GM06990 (cell line): ENCODE results near the gene GSE1.

Experiments
- DNase-seq: peaks from one replicate; pipeline ENCODE4 v3.0.0-alpha.2; 2011; ENCODE audit not compliant: insufficient read length; ENCODE audit errors: extremely low read depth
- H3K27me3 ChIP-seq: replicated peaks from 2 replicates; pipeline ENCODE4 v1.6.0; 2011; ENCODE audit warnings: low read length; ENCODE audit not compliant: control insufficient read depth, insufficient read depth
- H3K36me3 ChIP-seq: 2 replicates; pipeline ENCODE4 v1.5.1; 2011; ENCODE audit warnings: low read length; ENCODE audit not compliant: control insufficient read depth, insufficient read depth
- H3K4me3 ChIP-seq: replicated peaks from 2 replicates; pipeline ENCODE4 v1.5.1; 2011; ENCODE audit warnings: low read depth, mild to moderate bottlenecking, control low read depth, low read length
- TF ChIP-seq, protein P1 (sequence below): IDR thresholded peaks from 2 replicates; pipeline ENCODE4 v1.5.1; 2011; ENCODE audit warnings: low read length, control low read depth, mild to moderate bottlenecking, inconsistent platforms; ENCODE audit not compliant: insufficient read depth, poor library complexity, severe bottlenecking

GSE1 gene

DNA sequence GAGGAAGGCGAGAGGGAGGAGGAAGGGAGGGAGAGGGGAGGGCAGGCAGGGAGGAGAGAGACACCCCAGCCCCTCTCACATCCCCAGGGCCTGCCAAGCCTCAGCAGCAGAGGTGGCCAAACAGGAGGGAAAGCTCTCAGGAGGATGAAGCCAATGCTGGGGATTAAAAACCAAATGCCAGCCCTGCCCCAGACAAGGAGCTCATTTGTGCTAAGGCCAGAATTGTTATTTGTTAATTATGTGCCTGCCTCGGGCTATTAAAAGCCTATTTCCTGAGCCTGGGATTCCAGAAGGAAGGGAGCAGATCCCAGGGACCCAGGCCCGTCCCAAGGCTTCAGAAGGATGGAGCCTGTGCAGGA is 103.5 kb downstream of the GSE1 start:
- no peak for DNase-seq
- Histone ChIP-seq H3K36me3 (no peaks in the 10 kb centered on the region; the same call in 1 of the 2 replicates), H3K4me3 (no peak overlapping the region), H3K27me3 (no peaks in the 10 kb centered on the region)
- TF ChIP-seq, protein P1, sequence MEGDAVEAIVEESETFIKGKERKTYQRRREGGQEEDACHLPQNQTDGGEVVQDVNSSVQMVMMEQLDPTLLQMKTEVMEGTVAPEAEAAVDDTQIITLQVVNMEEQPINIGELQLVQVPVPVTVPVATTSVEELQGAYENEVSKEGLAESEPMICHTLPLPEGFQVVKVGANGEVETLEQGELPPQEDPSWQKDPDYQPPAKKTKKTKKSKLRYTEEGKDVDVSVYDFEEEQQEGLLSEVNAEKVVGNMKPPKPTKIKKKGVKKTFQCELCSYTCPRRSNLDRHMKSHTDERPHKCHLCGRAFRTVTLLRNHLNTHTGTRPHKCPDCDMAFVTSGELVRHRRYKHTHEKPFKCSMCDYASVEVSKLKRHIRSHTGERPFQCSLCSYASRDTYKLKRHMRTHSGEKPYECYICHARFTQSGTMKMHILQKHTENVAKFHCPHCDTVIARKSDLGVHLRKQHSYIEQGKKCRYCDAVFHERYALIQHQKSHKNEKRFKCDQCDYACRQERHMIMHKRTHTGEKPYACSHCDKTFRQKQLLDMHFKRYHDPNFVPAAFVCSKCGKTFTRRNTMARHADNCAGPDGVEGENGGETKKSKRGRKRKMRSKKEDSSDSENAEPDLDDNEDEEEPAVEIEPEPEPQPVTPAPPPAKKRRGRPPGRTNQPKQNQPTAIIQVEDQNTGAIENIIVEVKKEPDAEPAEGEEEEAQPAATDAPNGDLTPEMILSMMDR = no peak

DNA sequence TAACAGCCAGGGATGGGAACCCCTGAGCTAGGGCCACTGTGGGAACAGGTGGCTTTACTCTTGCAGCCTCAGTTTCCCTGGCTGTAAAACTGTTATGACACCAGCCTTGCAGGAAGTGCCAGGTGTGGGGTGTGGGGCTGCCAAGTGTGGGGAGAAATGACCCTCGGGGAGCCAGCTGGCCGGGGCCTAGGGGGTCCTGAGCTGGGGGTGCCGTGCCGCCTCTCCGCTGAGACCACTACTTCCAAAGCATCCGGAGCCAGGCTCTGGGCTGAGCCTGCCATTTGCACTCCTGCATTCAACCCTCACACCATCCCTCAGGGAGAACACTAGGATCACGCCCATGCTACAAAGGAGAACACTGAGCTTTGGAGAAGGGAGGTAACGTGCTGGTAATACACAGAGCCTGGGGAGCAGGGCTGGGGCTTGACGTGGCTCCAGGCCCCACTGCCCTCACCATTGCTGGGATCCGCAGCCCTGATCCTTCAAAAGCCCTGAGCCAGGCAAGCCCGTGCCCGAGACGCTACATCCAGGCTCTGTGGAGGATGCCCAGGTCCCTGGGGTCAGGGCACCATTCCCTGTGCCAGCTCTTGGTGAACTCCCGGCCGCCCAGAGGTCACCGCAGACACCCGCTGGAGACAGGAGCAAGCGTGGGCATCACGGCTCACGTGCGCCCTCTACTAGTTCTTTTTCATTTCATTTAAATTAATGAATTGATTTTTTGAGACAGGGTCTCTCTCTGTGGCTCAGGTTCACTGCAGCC is 104.5 kb downstream of the GSE1 start:
- TF ChIP-seq, protein P1 = peak; percentile 70
- Histone ChIP-seq H3K27me3 (no peaks in the 10 kb centered on the region), H3K4me3 (no peak overlapping the region), H3K36me3 (no peaks in the 10 kb centered on the region; the same call in 1 of the 2 replicates)
- peak; percentile 40 for DNase-seq

DNA sequence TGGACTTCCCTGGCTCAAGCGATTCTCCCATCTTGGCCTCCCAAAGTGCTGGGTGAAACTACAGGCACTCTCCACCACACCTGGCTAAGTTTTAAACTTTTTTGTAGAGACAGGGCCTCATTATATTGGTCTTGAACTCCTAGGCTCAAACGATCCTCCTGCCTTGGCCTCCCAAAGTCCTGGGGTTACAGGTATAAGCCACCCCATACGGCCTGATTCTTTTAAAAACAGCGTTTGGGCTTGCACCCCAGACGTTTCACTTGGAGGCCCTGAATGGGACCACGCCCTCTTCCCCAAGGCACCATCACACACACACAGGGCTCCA is 105.0 kb downstream of the GSE1 start:
- TF ChIP-seq, protein P1 = no peak
- Histone ChIP-seq H3K4me3 (no peak overlapping the region), H3K27me3 (no peaks in the 10 kb centered on the region), H3K36me3 (no peaks in the 10 kb centered on the region; the same call in 1 of the 2 replicates)
- no peak for DNase-seq

DNA sequence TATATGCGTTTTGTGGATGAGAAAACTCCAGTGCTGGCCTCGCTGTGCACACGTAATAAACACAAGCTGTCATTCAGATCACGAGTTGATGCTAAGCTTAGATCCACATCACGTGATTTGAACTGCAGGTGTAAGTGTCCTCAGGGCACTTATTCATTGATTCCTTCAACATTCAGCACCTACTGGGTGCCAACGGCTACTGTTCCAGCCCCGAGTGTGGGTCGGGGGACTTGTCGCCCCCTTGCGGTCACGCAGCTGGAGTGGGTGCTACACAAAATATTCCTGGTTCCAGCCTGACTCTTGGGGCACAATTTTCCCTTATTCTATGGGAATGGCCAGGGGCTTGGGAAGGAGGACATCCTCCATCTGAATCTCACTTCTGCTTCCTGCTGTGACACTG is 105.6 kb downstream of the GSE1 start:
- H3K36me3 ChIP-seq = no peaks in the 10 kb centered on the region; the same call in 1 of the 2 replicates
- no peaks in the 10 kb centered on the region for H3K27me3 ChIP-seq
- TF ChIP-seq, protein P1 = peak; percentile 66
- DNase-seq = peak; percentile 35
- H3K4me3 ChIP-seq = no peak overlapping the region

DNA sequence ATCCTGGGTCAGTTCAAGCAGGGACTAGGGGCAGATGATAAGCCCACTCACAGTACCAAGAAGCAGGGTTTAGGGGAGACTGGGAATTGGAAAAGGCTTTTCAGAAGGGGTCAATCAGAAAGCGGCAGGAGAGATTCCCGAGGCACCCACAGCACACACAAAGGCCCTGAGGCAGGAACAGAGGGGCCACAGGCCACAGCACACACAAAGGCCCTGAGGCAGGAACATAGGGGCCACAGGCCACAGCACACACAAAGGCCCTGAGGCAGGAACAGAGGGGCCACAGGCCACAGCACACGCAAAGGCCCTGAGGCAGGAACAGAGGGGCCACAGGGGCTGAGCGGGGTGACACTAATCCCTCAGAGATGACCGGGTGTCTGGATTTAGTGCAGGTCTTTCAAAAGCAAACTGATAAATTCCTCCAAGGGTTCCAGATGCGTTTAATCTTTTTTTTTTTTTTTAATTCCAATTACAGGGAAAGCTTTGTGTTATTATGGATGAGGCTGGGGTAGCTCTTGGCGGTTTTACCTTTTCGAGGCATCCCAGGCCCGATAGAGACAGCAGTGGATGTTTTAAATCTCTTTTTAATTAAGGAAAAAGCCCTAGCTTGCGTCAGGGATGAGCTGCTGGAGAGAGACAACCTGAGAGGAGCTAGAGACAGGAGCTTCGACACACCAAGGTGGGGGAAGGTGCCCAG is 106.6 kb downstream of the GSE1 start:
- TF ChIP-seq, protein P1 = no peak
- H3K27me3 ChIP-seq = no peaks in the 10 kb centered on the region
- H3K36me3 ChIP-seq = no peaks in the 10 kb centered on the region; the same call in 1 of the 2 replicates
- no peak for DNase-seq
- H3K4me3 ChIP-seq = no peak overlapping the region

DNA sequence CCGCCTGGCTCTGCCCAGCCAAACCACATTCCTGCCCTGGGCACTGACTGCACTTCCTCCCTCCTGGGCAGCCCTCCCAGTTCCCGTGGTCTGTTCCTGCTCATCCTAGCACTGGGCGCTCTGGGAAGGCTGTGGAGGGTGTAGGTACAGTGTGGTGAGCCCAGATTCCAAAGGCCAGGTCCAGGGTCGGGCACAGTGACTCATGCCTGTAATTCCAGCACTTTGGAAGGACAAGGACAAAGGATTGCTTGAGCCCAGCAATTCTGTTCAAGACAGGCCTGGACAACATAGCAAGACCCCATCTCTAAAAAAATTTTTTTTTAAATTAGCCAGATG is 107.1 kb downstream of the GSE1 start:
- Histone ChIP-seq H3K36me3 (no peaks in the 10 kb centered on the region; the same call in 1 of the 2 replicates), H3K4me3 (no peak overlapping the region), H3K27me3 (no peaks in the 10 kb centered on the region)
- TF ChIP-seq, protein P1 = no peak
- no peak for DNase-seq
